ENCODE measurements around the gene GOPC. TPM values are rescaled to one million over a fixed set of nuclear protein-coding genes. Genes with fewer than 3 reads are reported as not detected.

The GOPC gene
- total RNA-seq, 1 donor from 2014 or later: 11.3 TPM

DNA sequence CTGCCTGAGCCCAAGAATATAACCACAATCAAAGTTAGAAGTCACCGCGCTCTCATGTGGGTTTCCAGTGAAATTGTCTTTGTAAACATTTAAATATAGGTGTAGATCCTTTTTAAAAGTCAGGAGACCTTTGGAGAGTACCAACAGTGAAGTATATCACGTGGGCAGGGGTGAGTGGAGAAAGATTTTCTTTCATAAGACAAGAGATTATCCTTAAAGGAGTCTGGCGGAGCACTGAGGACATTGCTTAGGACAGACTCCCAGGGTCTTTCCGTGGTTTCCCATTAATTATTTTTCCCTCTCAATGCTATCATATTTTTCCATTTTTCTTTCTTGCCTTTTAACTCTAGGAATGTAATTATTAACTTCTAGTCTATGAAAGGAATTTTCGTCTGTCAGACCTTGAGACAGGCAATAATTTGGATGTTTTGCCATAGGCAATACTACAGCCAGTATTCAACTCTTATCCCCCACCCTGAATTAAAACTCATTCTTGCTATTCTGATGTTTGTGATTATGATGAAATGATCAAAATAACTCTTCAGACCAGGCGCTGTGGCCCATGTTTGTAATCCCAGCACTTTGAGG lies 88.4 kb downstream of the GOPC start:
- no peak for ATAC-seq

DNA sequence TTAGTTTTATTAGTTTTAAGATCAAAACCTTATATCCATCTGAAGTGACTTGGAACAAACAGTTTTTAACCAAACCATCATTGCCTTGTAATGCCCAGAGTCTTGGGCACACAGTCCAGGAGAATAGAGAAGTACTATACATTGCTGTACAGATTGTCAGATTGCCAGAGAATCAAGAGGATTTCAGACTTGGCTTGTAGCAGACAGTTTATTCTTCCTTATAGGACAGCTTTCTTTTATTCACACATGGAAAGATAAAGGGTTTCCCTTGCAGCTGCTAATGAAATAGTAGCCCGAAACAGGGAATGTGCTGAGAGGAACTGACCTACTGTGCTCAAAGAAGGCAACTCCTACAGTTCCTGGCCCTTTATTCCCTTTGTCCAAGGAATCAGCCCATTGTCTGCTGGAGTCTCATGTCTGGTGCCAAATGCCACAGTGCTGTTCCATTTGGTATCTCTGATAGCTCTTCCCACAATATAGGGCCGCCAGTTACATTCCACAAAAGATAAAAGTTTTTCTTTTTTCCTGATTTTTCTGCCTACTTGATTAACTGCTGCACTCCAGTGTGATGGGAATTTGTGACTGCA lies 89.2 kb downstream of the GOPC start:
- ATAC-seq: no peak

DNA sequence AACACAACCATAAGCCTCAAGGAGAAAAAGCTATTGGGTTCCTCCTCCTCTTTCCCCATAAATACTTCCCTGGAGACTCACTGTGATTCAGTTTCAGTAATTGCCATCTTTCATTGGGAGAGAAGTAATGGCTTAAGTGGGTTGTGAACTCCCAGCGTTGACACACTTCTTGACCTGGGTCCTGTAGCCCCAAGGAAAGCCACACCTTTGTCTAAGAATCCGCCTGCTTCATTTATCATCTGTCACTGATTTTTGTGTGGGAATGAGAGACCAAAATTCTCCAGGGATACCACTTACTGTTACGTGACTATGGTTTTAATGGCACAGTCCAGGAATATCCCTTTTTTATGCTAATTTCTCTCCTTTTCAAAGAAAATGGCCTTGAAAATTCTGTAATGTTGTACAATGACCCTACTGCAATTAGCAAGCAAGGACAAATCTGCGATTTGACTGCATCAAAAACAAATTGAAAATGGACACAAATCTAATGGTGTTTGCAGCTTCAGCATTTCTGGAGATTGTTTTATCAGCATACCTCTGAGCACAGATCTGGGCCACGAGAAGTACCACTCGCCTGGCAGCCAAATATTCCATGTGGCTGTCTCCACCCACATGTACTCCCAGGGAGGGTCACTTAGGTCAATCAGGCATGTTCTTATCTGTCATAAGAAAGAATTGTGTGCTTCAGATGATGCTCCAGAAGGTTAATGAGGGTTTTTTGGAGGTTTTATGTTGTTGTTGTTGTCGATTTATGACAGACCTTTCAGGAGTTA lies 90.1 kb downstream of the GOPC start:
- peak; percentile 44 for ATAC-seq

Other genes with a start within 250 kb of the GOPC start
- gene ROS1, start 176.6 kb downstream of the GOPC start, total RNA-seq: 0.04 TPM
- 9.5 TPM for gene DCBLD1, start 119.8 kb downstream of the GOPC start, total RNA-seq
- 19.4 TPM for gene NUS1, start 73.0 kb upstream of the GOPC start, total RNA-seq

Measured in esophagus mucosa (tissue), 1 donor.